HG02884 (cell line): Measurements from ENCODE around the gene PLEKHG5.
"Not testable (repeated sequence)": the region's sequence is repeated elsewhere in the genome, so short reads cannot be mapped to it uniquely, and the experiment has no call there.

Source experiments
- ATAC-seq: cut with Tn5 transposase; IDR thresholded peaks from one replicate; pipeline ENCODE4 v1.9.1; 2021; ENCODE audit warnings: mild to moderate bottlenecking, moderate library complexity; ENCODE audit not compliant: unreplicated experiment

The PLEKHG5 gene

DNA sequence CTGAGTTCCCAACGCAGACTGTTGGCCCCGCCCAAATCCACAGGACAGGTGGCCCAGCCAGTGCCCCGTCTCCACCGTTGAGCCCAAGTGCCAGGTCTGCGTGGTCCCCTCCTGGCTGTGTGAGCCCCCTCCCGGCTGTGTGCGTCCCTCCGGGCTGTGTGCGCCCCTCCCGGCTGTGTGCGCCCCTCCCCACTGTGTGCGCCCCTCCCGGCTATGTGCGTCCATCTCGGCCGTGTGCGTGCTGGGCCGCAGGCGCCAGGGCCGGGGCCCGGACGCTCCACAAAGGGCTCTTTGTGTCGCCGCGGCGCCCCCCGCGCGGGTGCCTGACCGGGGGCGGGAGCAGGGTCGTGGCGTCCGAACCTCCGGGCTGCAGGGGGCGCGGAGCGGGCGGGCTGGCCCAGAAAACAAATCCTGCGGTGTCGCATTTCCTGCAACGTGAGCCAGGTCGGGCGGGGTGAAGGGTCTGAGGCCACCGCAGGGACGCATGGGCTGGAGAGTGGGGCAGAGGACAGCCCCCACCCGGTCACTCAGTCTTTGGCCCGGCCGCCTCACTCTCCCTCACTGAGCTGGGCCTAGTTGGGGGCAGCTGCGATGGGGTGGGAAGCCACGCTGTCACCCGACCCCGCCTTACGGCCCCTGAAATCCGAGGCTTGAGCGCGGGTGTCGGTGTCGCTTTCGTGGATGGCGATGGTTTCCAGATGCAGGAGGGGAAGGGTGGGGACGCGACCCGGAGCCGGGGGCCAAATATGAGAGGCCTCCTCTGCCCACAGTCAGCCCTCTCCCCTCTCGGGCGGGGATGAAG is 44.2 kb downstream of the PLEKHG5 start:
- ATAC-seq, result no peak

DNA sequence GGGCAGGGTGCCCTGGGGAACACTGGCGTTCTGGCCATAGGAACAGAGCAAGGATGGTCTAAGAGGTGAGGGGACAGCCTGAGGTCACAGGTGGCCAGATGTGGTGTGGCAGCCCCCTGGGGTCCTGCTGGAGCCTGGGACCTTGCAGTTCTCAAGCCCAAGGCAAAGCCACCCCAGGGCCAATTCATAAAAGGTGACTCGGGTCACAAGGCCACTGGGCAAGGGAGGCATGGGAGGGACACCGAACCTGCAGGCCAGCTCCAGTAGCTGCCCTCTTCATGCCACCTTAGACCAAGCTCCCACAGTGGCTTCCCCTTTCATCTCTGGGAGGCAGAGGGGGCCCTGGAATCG is 44.8 kb downstream of the PLEKHG5 start:
- ATAC-seq, result no peak

DNA sequence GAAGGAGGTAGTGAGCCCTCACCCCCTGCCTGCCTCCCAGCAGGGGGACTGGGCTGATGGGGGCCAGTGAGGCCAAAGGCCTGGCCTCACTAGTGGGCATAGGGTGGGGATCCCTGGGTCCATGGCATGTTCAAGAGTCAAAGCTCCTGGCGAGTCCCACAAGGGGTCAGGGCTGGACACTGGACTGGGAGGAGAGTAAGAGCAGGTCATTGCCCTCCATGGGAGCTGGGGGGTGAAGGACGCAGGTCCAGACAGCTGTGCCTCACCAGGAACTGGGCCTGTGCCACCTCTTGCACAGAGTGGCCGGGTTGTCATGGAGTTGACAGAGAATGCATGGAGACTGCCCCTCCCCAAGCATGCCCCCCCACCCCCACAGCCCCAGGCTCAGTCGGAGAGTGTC is 45.5 kb downstream of the PLEKHG5 start:
- ATAC-seq, result not testable (repeated sequence)

DNA sequence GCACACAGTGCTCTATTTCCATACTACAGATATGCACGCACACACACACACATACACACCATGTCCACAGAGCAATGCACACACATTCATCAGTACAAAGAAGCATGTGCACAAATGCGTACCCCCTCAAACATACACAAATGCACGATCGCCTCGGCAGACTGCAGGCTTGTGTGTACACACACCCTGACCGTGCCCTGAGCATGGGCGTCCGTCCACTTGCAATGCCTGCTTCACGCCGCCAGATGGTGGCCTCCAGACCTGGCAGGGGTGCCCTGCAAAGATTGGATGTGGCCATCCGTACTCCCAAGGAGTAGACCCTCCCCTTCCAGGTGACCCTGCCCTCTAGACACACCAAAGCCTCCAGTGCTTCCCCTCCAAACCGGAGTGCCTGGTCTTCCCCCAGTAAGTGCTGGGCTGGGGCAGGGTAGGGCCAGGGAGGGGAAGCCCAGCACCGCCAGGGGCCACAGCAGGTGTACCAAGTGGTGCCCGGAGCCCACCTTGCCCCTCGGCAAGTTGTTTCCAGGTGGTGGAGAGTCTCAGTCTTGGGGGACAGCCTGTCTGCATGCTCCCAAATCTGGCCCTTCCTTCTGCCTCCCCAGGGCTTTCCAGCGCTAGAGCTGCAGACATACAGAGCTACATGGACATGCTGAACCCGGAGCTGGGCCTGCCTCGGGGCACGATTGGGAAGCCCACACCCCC is 46.3 kb downstream of the PLEKHG5 start:
- no peak for ATAC-seq

- ATAC-seq, result no peak
These were observed 47.1 kb downstream of the PLEKHG5 start for GRCh38 chr1:6444377-6444776.

GRCh38 chr1:6443339-6444115 is 47.9 kb downstream of the PLEKHG5 start:
- ATAC-seq, result no peak

GRCh38 chr1:6441586-6441985 is 49.9 kb downstream of the PLEKHG5 start:
- no peak for ATAC-seq

- ATAC-seq, result no peak
These were observed 51.0 kb downstream of the PLEKHG5 start for GRCh38 chr1:6440198-6441126.

GRCh38 chr1:6438047-6438525 is 53.4 kb downstream of the PLEKHG5 start:
- no peak for ATAC-seq

DNA sequence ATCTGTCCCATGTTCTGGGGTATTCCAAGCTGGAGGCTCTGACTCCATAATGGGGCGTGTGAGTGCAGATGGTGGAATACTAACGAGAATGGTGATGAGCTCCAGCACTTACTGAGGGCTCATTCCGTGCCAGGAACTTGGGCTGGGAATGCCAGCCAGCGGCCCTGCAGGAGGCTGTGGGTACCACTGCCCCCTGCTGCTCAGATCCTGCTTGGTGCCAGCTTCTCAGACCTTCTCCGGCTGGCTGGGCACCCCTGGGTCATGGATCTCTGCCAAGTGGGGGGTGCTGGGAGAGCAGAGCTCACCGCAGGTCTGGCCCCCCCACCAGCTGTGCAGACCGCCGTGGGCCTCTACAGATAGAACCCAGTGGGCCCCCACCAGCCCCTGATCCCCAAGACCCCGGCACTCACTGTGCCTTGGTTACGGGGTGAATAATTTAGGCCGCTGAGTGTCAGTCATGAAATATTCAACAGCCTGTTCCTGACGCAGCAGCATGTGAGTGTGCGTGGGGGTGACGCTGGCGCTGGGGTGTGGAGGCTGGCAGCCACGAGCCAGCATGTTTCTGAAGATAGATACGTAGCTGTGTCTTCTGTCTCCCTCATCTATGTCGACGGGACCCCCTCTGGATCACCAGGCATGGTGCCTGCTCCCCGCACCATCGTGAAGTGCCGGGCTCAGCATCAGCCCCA is 54.3 kb downstream of the PLEKHG5 start:
- not testable (repeated sequence) for ATAC-seq

GRCh38 chr1:6436277-6436676 is 55.2 kb downstream of the PLEKHG5 start:
- ATAC-seq, result not testable (repeated sequence)

GRCh38 chr1:6435547-6435946 is 55.9 kb downstream of the PLEKHG5 start:
- no peak for ATAC-seq

DNA sequence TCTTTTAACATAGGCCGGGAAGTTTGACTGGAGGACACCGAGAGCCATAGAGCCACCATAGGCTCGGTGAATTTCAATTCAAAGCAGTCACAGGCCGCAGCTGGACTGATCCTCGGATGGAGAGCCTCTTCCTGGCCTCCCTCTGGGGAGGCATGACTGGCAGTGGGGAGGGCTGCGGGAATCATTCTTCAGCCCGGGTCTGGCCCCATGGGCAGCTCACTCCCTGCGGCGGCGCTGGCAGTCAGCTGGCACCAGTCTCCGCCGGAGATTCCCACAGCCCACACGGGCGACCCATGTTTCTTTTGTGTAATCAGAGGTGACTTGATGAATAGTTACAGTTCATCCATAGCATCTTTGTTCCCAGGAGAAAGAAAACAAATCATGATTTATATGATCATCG is 56.3 kb downstream of the PLEKHG5 start:
- ATAC-seq, result no peak

DNA sequence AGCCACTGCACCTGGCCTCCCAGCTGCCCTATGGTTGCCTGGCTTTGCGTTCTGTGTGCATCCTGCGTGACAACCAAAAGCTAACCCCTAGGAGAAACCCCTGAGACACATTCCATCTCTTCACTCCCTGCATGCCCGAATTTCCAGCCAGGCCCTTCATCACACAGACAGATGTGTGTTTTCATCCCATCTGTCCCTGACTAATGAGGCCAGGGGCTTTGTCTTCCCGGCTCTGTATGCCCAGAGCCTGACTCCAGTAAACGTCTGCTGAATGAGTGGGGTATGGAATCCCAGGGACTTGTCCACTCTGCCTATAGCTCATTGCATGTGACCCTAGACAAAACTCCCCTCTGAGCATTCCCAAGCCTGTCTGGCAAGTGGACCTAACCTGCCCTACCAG is 57.3 kb downstream of the PLEKHG5 start:
- ATAC-seq, result no peak

- ATAC-seq, result not testable (repeated sequence)
These were observed 59.6 kb downstream of the PLEKHG5 start for GRCh38 chr1:6431645-6432579.

GRCh38 chr1:6429660-6430411 is 61.6 kb downstream of the PLEKHG5 start:
- not testable (repeated sequence) for ATAC-seq

- ATAC-seq, result not testable (repeated sequence)
These were observed 63.0 kb downstream of the PLEKHG5 start for GRCh38 chr1:6428453-6428852.
